IMR-90 (cell line): Measurements from ENCODE around the gene TPX2. TPM values are rescaled to one million over a fixed set of nuclear protein-coding genes. Genes with fewer than 3 reads are reported as not detected.

Experiments
- ATAC-seq: fragments of 200-7000 bp; cut with Tn5 transposase; 2 replicates; pipeline ENCODE4 v1.9.1; 2020; ENCODE audit warnings: low read depth, mild to moderate bottlenecking, moderate library complexity
- BruUV-seq: library from RNA; stranded (reverse); fragments of 400-500 nt; replicated peaks from 2 replicates; lab custom pipeline; 2021; lab: Mats Ljungman, UMichigan
- CTCF ChIA-PET: fragments of 300-600 bp; formaldehyde crosslinking; extraction: SDS; loops from one replicate; lab custom pipeline; 2021; ENCODE audit warnings: antibody characterized with exemption; lab: Yijun Ruan, JAX
- POLR2A ChIA-PET: fragments of 300-600 bp; sonication (Branson Sonifier 250); formaldehyde crosslinking; loops from one replicate; lab custom pipeline; 2022; ENCODE audit warnings: antibody characterized with exemption; ENCODE audit not compliant: unreplicated experiment; lab: Charles Lee
- DNase-seq: peaks from one replicate; pipeline ENCODE4 v3.0.0; 2013
- H2AFZ ChIP-seq: replicated peaks from 2 replicates; pipeline ENCODE3; 2013; ENCODE audit warnings: low read length, mild to moderate bottlenecking; ENCODE audit not compliant: poor library complexity
- H2AK5ac ChIP-seq: 2 replicates; pipeline ENCODE4 v1.6.1; 2013; ENCODE audit warnings: low read depth, low read length, inconsistent platforms
- H2AK9ac ChIP-seq: replicated peaks from 2 replicates; pipeline ENCODE3; 2013; ENCODE audit warnings: mild to moderate bottlenecking, low read depth, low read length, moderate library complexity; ENCODE audit not compliant: poor library complexity
- H2BK120ac ChIP-seq: 2 replicates; pipeline ENCODE4 v1.6.1; 2013; ENCODE audit warnings: low read depth, low read length, inconsistent platforms
- H2BK15ac ChIP-seq: 3 replicates; pipeline ENCODE4 v1.6.1; 2013; ENCODE audit warnings: low read depth, low read length, inconsistent platforms
- H2BK20ac ChIP-seq: 2 replicates; pipeline ENCODE4 v1.6.1; 2013; ENCODE audit warnings: low read depth, mild to moderate bottlenecking, inconsistent platforms, low read length, moderate library complexity
- H2BK5ac ChIP-seq: 2 replicates; pipeline ENCODE4 v1.6.1; 2013; ENCODE audit warnings: mild to moderate bottlenecking, low read depth, low read length, inconsistent platforms; ENCODE audit not compliant: poor library complexity, severe bottlenecking
- H3K14ac ChIP-seq: replicated peaks from 2 replicates; pipeline ENCODE4 v1.6.1; 2013; ENCODE audit warnings: low read depth, low read length, inconsistent platforms
- H3K18ac ChIP-seq: 2 replicates; pipeline ENCODE4 v1.6.1; 2013; ENCODE audit warnings: low read depth, low read length, control low read depth
- H3K23ac ChIP-seq: 2 replicates; pipeline ENCODE4 v1.6.1; 2013; ENCODE audit warnings: low read depth, low read length, inconsistent platforms
- H3K27ac ChIP-seq: 2 replicates; pipeline ENCODE4 v1.5.1; 2013; ENCODE audit warnings: mild to moderate bottlenecking, control low read depth, low read length; ENCODE audit not compliant: insufficient read depth
- H3K27me3 ChIP-seq: 2 replicates; pipeline ENCODE4 v1.6.1; 2013; ENCODE audit warnings: low read length; ENCODE audit not compliant: control insufficient read depth, insufficient read depth
- H3K36me3 ChIP-seq: 2 replicates; pipeline ENCODE4 v1.6.1; 2013; ENCODE audit warnings: low read length, mixed read lengths; ENCODE audit not compliant: control insufficient read depth, insufficient read depth
- H3K4ac ChIP-seq: 2 replicates; pipeline ENCODE4 v1.6.1; 2013; ENCODE audit warnings: low read depth, low read length, inconsistent platforms
- H3K4me1 ChIP-seq: 2 replicates; pipeline ENCODE4 v1.6.1; 2013; ENCODE audit warnings: low read length, mixed read lengths; ENCODE audit not compliant: control insufficient read depth, insufficient read depth
- H3K4me2 ChIP-seq: 2 replicates; pipeline ENCODE4 v1.6.1; 2013; ENCODE audit warnings: low read depth, mild to moderate bottlenecking, control low read depth, low read length, moderate library complexity
- H3K4me3 ChIP-seq: 2 replicates; pipeline ENCODE4 v1.5.1; 2013; ENCODE audit warnings: low read depth, mild to moderate bottlenecking, control low read depth, low read length, moderate library complexity; ENCODE audit not compliant: insufficient read depth
- H3K56ac ChIP-seq: 2 replicates; pipeline ENCODE4 v1.6.1; 2013; ENCODE audit warnings: low read length, inconsistent platforms; ENCODE audit not compliant: insufficient read depth; ENCODE audit errors: extremely low read depth
- H3K79me1 ChIP-seq, 2 experiments: 2 replicates each; pipeline ENCODE4 v1.6.1; 2013; ENCODE audit warnings: low read length in 2 of 2, inconsistent platforms in 1 of 2, low read depth in 1 of 2
- H3K9ac ChIP-seq: 2 replicates; pipeline ENCODE4 v1.6.1; 2013; ENCODE audit warnings: low read depth, low read length, control low read depth
- H3K9me1 ChIP-seq: 2 replicates; pipeline ENCODE4 v1.6.1; 2013; ENCODE audit warnings: low read length, inconsistent platforms; ENCODE audit not compliant: insufficient read depth
- H3K9me3 ChIP-seq: 2 replicates; pipeline ENCODE4 v1.6.1; 2013; ENCODE audit warnings: low read length; ENCODE audit not compliant: control insufficient read depth, insufficient read depth
- H4K20me1 ChIP-seq: 2 replicates; pipeline ENCODE4 v1.6.1; 2013; ENCODE audit warnings: low read length, inconsistent platforms; ENCODE audit not compliant: insufficient read depth
- H4K5ac ChIP-seq: 2 replicates; pipeline ENCODE4 v1.6.1; 2013; ENCODE audit warnings: mild to moderate bottlenecking, low read depth, low read length, control low read depth
- H4K8ac ChIP-seq, 2 experiments: 2 replicates each; pipeline ENCODE4 v1.6.1; 2013; ENCODE audit warnings: low read depth in 2 of 2, low read length in 2 of 2, control low read depth in 1 of 2, inconsistent platforms in 1 of 2
- H4K91ac ChIP-seq: 2 replicates; pipeline ENCODE4 v1.6.1; 2013; ENCODE audit warnings: low read depth, low read length, inconsistent platforms; ENCODE audit not compliant: insufficient read depth
- BHLHE40 ChIP-seq: fragments of 150-350 bp; IDR thresholded peaks from 2 replicates; pipeline ENCODE4 v1.6.1; 2016; ENCODE audit warnings: mild to moderate bottlenecking, low read depth, low read length
- MAFK ChIP-seq: IDR thresholded peaks from 2 replicates; pipeline ENCODE4 v1.6.1; 2012; ENCODE audit warnings: low read depth, low read length, improper control_type of control experiment
- MAZ ChIP-seq: IDR thresholded peaks from 2 replicates; pipeline ENCODE4 v1.6.1; 2012; ENCODE audit warnings: low read depth, mild to moderate bottlenecking, low read length, improper control_type of control experiment, moderate library complexity, borderline replicate concordance
- MXI1 ChIP-seq: IDR thresholded peaks from 2 replicates; pipeline ENCODE4 v1.6.1; 2012; ENCODE audit warnings: low read depth, mild to moderate bottlenecking, low read length, moderate library complexity, borderline replicate concordance
- NFE2L2 ChIP-seq: fragments of 150-350 bp; IDR thresholded peaks from 2 replicates; pipeline ENCODE4 v1.6.1; 2016; ENCODE audit warnings: low read depth, mild to moderate bottlenecking, low read length
- POLR2A ChIP-seq: IDR thresholded peaks from 2 replicates; pipeline ENCODE4 v1.6.1; 2012; ENCODE audit warnings: mild to moderate bottlenecking, low read depth, low read length
- RAD21 ChIP-seq: IDR thresholded peaks from 2 replicates; pipeline ENCODE4 v1.6.1; 2012; ENCODE audit warnings: low read length, improper control_type of control experiment
- RCOR1 ChIP-seq: IDR thresholded peaks from 2 replicates; pipeline ENCODE4 v1.6.1; 2012; ENCODE audit warnings: mild to moderate bottlenecking, low read length, improper control_type of control experiment; ENCODE audit not compliant: insufficient replicate concordance
- RFX5 ChIP-seq: IDR thresholded peaks from 2 replicates; pipeline ENCODE4 v1.8.0; 2012; ENCODE audit warnings: low read depth, mild to moderate bottlenecking, low read length, moderate library complexity
- SMC3 ChIP-seq: fragments of 150-350 bp; IDR thresholded peaks from 2 replicates; pipeline ENCODE4 v1.6.1; 2016; ENCODE audit warnings: low read depth, mild to moderate bottlenecking, antibody characterized with exemption, low read length, moderate library complexity
- USF2 ChIP-seq: fragments of 150-350 bp; IDR thresholded peaks from 2 replicates; pipeline ENCODE4 v1.6.1; 2017; ENCODE audit warnings: mild to moderate bottlenecking, antibody characterized with exemption, low read length, low read depth
- WGBS, 2 experiments: methylation state at CpG; one replicate each; pipeline versions ENCODE4 v1.1.5 to v1.1.7; 2013; ENCODE audit warnings: missing lambda C conversion rate in 2 of 2; ENCODE audit not compliant: insufficient read length in 1 of 2; ENCODE audit errors: extremely low coverage in 2 of 2; 5-methylcytosine and 5-hydroxymethylcytosine counted together
- dilution Hi-C: fragments of 300-500 bp; cut with HindIII; formaldehyde crosslinking; loops from one replicate; pipeline ENCODE4 v1.14.3; 2018; ENCODE audit warnings: low sequenced_read_pairs; ENCODE audit not compliant: unreplicated experiment
- in situ Hi-C: fragments of 300-500 bp; cut with MboI; formaldehyde crosslinking; loops from 3 replicates; pipeline ENCODE4 v1.14.3; 2019; ENCODE audit warnings: low sequenced_read_pairs, inconsistent platforms, mixed read lengths
- intact Hi-C: fragments of 100-400 bp; cut with micrococcal nuclease; formaldehyde crosslinking; loops from 2 replicates; pipeline ENCODE4 v1.10.0; 2022
- polyA plus RNA-seq, 3 experiments: library from polyadenylated mRNA; depleted of rRNA; stranded (reverse); fragments of >200 nt; gene quantifications; 2 replicates each; pipeline ENCODE4 v1.2.3, GENCODE V29; 2012; ENCODE audit warnings: low replicate concordance in 1 of 3
- total RNA-seq: library from RNA; depleted of rRNA; stranded (reverse); fragments of >200 nt; gene quantifications from 2 replicates; pipeline ENCODE4 v1.2.3, GENCODE V29; 2012

The TPX2 gene
- total and polyA plus RNA-seq, 2 of the 4 experiments (the other 2 are of a cell fraction), result 28.5 to 72.2 TPM

GRCh38 chr20:31831211-31831610 is 92.1 kb downstream of the TPX2 start:
- in situ Hi-C loops, result loop anchor here (25.0 kb wide), 2 partner anchors 656 to 831 kb away; partner anchors contain the start of gene C20orf203
- 100% methylated on average over 1 of the region's 6 CpGs; no CpG with 5 or more reads in 1 of the 2 experiments for WGBS, 2 experiments
- no peak for DNase-seq

More at GRCh38 chr20:31831211-31831610, 92.1 kb downstream of the TPX2 start:
- Histone ChIP-seq H3K4me1 (peaks cover 5% of the 10 kb centered on the region), H3K14ac (no peak overlapping the region), H4K20me1 (peaks cover 12% of the 10 kb centered on the region), H2BK120ac (no peak overlapping the region), H2BK5ac (no peak overlapping the region), H2AFZ (no peak overlapping the region), H2BK20ac (no peak overlapping the region), H3K27ac (no peak overlapping the region), H3K4ac (no peak overlapping the region), H4K91ac (no peak overlapping the region), H3K56ac (no peak overlapping the region), H3K18ac (no peak overlapping the region), H3K23ac (no peak overlapping the region), H2AK9ac (no peak overlapping the region), H2AK5ac (no peak overlapping the region), H3K9ac (no peak overlapping the region), H3K9me3 (no peaks in the 10 kb centered on the region), H4K5ac (no peak overlapping the region), H3K4me2 (no peak overlapping the region), H3K36me3 (no peaks in the 10 kb centered on the region), H3K79me1 (no peaks in the 10 kb centered on the region), H3K27me3 (peaks cover 8% of the 10 kb centered on the region), H3K4me3 (no peak overlapping the region), H3K9me1 (peaks cover 9% of the 10 kb centered on the region), H4K8ac (no peak overlapping the region), H2BK15ac (no peak overlapping the region)
- BruUV-seq, result no TSS peak
- no peak for ATAC-seq
- CTCF ChIA-PET, result interaction anchor here (1.3 kb wide), 1 partner anchor 15 kb away, joined by 4 read pairs; no protein-coding TSS in a partner anchor
- TF ChIP-seq MXI1 (no peak), POLR2A (no peak), MAZ (no peak), RAD21 (no peak), RCOR1 (no peak), RFX5 (no peak), SMC3 (no peak), BHLHE40 (no peak), NFE2L2 (no peak), USF2 (no peak), MAFK (no peak)
- dilution Hi-C loops (no loop called here), intact Hi-C loops (no loop called here)
- POLR2A ChIA-PET, result no interaction called here
